ENCODE measurements around the gene PGLYRP2. TPM values are rescaled to one million over a fixed set of nuclear protein-coding genes. Genes with fewer than 3 reads are reported as not detected.

The PGLYRP2 gene
- total RNA-seq, 1 experiment from 2014 or later, result not detected

GRCh38 chr19:15438124-15438496, 41.2 kb downstream of the PGLYRP2 start:
- Histone ChIP-seq H3K27ac (ENCODE audit: low read depth, low read length) (no peak overlapping the region), H3K27me3 (ENCODE audit: insufficient read depth, low read length) (no peaks in the 10 kb centered on the region), H3K79me2 (ENCODE audit: insufficient read depth, low read length) (no peaks in the 10 kb centered on the region), H3K36me3 (ENCODE audit: control insufficient read depth in 1 of 2, insufficient read depth in 2 of 2, low read length in 2 of 2) (no peaks in the 10 kb centered on the region), H3K9me2 (ENCODE audit: insufficient read depth) (no peaks in the 10 kb centered on the region), H3K4me1 (ENCODE audit: control insufficient read depth in 1 of 2, insufficient read depth in 2 of 2, low read length in 2 of 2) (peaks cover 6 to 7% of the 10 kb centered on the region in 2 experiments), H3K4me2 (ENCODE audit: low read length) (no peak overlapping the region), H2AFZ (ENCODE audit: low read depth, low read length, poor library complexity, severe bottlenecking) (no peak overlapping the region), H3K4me3 (replicated peaks in 1 of 2; ENCODE audit: low read depth in 1 of 2, low read length in 2 of 2) (no peak overlapping the region), H3K9ac (ENCODE audit: low read length) (no peak overlapping the region), H4K20me1 (ENCODE audit: insufficient read depth) (no peaks in the 10 kb centered on the region), H3K9me3 (ENCODE audit: control insufficient read depth in 1 of 2, insufficient read depth in 1 of 2, low read depth in 1 of 2, low read length in 2 of 2) (no peaks in the 10 kb centered on the region)
- RAD21 ChIA-PET (ENCODE audit: low non-redundant PET in 1 of 2, low total read pairs in 2 of 2, uncharacterized antibody in 2 of 2, unreplicated experiment in 2 of 2), result no interaction called here
- POLR2A ChIA-PET, result no interaction called here
- intact Hi-C loops (cut with micrococcal nuclease), result no loop called here
- BruUV-seq (replicated peaks), result no TSS peak
- no peak for ATAC-seq
- CTCF ChIA-PET, result no interaction called here
- no peak for TF ChIP-seq POLR2AphosphoS5 (IDR thresholded peaks at IDR 0.05; ENCODE audit: low read depth, low read length)
- TF ChIP-seq CEBPB (IDR thresholded peaks at IDR 0.05; ENCODE audit: low read depth), result no peak
- no peak for TF ChIP-seq JUND (IDR thresholded peaks at IDR 0.05)
- TF ChIP-seq RAD21 (IDR thresholded peaks at IDR 0.05; ENCODE audit: low read depth), result no peak
- TF ChIP-seq MAX (IDR thresholded peaks at IDR 0.05), result no peak
- TF ChIP-seq SP1 (IDR thresholded peaks at IDR 0.05; ENCODE audit: low read depth), result no peak
- TF ChIP-seq FOSL1 (IDR thresholded peaks at IDR 0.05; ENCODE audit: low read depth), result no peak
- DNase-seq (ENCODE audit: low read depth, low spot score), result no peak

GRCh38 chr19:15437355-15438123, 41.8 kb downstream of the PGLYRP2 start:
- no peaks in the 10 kb centered on the region for H3K36me3 ChIP-seq (ENCODE audit: control insufficient read depth in 1 of 2, insufficient read depth in 2 of 2, low read length in 2 of 2)
- no peaks in the 10 kb centered on the region for H3K9me2 ChIP-seq (ENCODE audit: insufficient read depth)
- ChIA-PET CTCF (no interaction called here), POLR2A (interaction anchor here (1.7 kb wide), 1 partner anchor 19 kb away, joined by 5 read pairs; the partner anchor contains the start of gene AKAP8L), RAD21 (ENCODE audit: low non-redundant PET in 1 of 2, low total read pairs in 2 of 2, uncharacterized antibody in 2 of 2, unreplicated experiment in 2 of 2) (interaction anchor here in 1 of 2 experiments (0.6 kb wide), 1 partner anchor 78 kb away, joined by 5 read pairs; no protein-coding TSS in a partner anchor)
- H3K4me3 ChIP-seq (replicated peaks in 1 of 2; ENCODE audit: low read depth in 1 of 2, low read length in 2 of 2), result no peak overlapping the region
- intact Hi-C loops (cut with micrococcal nuclease), result no loop called here
- no peak overlapping the region for H3K4me2 ChIP-seq (ENCODE audit: low read length)
- H3K27ac ChIP-seq (ENCODE audit: low read depth, low read length), result no peak overlapping the region
- H2AFZ ChIP-seq (ENCODE audit: low read depth, low read length, poor library complexity, severe bottlenecking), result no peak overlapping the region
- no peaks in the 10 kb centered on the region for H4K20me1 ChIP-seq (ENCODE audit: insufficient read depth)
- H3K27me3 ChIP-seq (ENCODE audit: insufficient read depth, low read length), result no peaks in the 10 kb centered on the region
- no peak for TF ChIP-seq ELF1 (IDR thresholded peaks at IDR 0.05; ENCODE audit: borderline replicate concordance, low read depth)
- TF ChIP-seq, protein P1, sequence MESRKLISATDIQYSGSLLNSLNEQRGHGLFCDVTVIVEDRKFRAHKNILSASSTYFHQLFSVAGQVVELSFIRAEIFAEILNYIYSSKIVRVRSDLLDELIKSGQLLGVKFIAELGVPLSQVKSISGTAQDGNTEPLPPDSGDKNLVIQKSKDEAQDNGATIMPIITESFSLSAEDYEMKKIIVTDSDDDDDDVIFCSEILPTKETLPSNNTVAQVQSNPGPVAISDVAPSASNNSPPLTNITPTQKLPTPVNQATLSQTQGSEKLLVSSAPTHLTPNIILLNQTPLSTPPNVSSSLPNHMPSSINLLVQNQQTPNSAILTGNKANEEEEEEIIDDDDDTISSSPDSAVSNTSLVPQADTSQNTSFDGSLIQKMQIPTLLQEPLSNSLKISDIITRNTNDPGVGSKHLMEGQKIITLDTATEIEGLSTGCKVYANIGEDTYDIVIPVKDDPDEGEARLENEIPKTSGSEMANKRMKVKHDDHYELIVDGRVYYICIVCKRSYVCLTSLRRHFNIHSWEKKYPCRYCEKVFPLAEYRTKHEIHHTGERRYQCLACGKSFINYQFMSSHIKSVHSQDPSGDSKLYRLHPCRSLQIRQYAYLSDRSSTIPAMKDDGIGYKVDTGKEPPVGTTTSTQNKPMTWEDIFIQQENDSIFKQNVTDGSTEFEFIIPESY (IDR thresholded peaks at IDR 0.05; ENCODE audit: extremely low read depth, insufficient replicate concordance, low read length), result no peak
- no peak for TF ChIP-seq MAX (IDR thresholded peaks at IDR 0.05)
- no peak for TF ChIP-seq CBX3 (IDR thresholded peaks at IDR 0.05; ENCODE audit: low read depth)
- no peak for TF ChIP-seq CTCF (IDR thresholded peaks at IDR 0.05 in 2 of 3, conservative IDR thresholded peaks at IDR 0.05 in 1 of 3; ENCODE audit: borderline replicate concordance in 1 of 3, insufficient read depth in 1 of 3, low read depth in 2 of 3, low read length in 2 of 3)
- no peak for TF ChIP-seq ZNF274 (IDR thresholded peaks at IDR 0.05; ENCODE audit: low read depth, low read length)
- no peak for TF ChIP-seq FOSL1 (IDR thresholded peaks at IDR 0.05; ENCODE audit: low read depth)
- TF ChIP-seq SP1 (IDR thresholded peaks at IDR 0.05; ENCODE audit: low read depth), result no peak
- H3K4me1 ChIP-seq (ENCODE audit: control insufficient read depth in 1 of 2, insufficient read depth in 2 of 2, low read length in 2 of 2), result peaks cover 6 to 10% of the 10 kb centered on the region in 2 experiments
- no peak overlapping the region for H3K9ac ChIP-seq (ENCODE audit: low read length)
- DNase-seq (ENCODE audit: low read depth, low spot score), result no peak
- BruUV-seq (replicated peaks), result no TSS peak
- no peaks in the 10 kb centered on the region for H3K9me3 ChIP-seq (ENCODE audit: control insufficient read depth in 1 of 2, insufficient read depth in 1 of 2, low read depth in 1 of 2, low read length in 2 of 2)
- ATAC-seq, result no peak
- no peaks in the 10 kb centered on the region for H3K79me2 ChIP-seq (ENCODE audit: insufficient read depth, low read length)
